NCI-H1417 treated with DMSO at 0.1 percent for 48 hours (cell line): ENCODE results near the gene ZNF678.

Experiments
- DNase-seq: peaks from one replicate; lab custom pipeline; 2025; lab: John Stamatoyannopoulos, UW

ZNF678 gene

GRCh38 chr1:227723474-227723873, 160.1 kb downstream of the ZNF678 start:
- DNase-seq, result no peak

- no peak for DNase-seq
Measured at GRCh38 chr1:227725046-227725445, 161.7 kb downstream of the ZNF678 start.

GRCh38 chr1:227726318-227726717, 163.0 kb downstream of the ZNF678 start:
- DNase-seq, result no peak
